Stimulated activated CD8-positive, alpha-beta memory T cell treated with anti-CD3 and anti-CD28 coated beads, Interleukin-15, amount 100 ng/mL, for 24 hours (primary cell): Measurements from ENCODE around the gene TAPT1.
"Not testable (repeated sequence)": the region's sequence is repeated elsewhere in the genome, so short reads cannot be mapped to it uniquely, and the experiment has no call there.

Source experiments
- DNase-seq: peaks from one replicate; pipeline ENCODE4 v3.0.0-alpha.2; 2020; ENCODE audit warnings: low read depth

TAPT1 gene

DNA sequence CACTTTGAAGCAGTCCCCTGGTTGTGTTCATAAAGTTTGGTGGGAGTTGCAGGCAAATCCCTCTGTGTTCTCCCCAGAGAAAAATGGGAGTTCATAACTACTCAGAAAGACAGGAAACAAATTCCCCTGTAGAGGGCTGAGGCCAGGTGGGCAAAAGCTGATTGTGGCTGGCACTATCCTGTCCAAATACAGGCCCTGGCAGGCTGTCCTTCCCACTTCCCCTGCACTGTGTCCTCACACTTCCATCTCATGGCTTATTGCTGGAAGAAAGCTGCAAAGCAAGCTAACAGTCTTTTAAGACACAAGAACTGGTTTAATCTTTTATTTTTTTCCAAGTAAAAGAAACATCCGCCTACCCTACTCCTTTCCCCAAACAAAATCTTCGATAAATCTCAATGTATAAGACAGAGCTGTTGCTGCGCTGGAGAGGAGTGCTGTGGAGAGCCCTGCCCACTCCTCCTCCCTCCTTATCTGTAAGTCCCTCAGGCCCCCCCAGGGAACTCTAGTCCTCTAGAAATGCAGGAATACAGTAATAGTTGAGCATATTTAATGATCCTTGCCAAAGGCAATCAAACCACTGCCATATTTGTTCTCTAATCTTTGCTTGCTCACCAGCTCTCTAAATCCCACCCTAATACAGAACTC is 14.0 kb downstream of the TAPT1 start:
- no peak for DNase-seq

DNA sequence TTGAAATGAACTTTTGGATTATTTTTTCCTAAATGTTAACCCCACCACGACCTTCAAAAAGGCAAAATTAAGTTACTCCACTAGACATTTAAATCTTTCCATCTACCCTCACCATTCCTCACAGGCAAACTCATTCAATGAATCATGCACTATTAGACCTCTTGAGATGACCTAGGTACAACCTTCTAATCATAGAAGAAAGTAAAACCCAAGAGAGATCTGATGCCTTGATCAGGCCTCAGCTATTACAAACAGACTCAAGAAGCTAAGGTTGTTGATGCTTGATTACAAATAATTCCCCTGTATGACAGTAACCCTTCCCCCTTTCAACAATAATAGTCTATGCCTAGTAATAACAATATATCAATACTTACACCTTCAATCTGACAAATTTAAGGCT is 18.9 kb downstream of the TAPT1 start:
- DNase-seq, result no peak

DNA sequence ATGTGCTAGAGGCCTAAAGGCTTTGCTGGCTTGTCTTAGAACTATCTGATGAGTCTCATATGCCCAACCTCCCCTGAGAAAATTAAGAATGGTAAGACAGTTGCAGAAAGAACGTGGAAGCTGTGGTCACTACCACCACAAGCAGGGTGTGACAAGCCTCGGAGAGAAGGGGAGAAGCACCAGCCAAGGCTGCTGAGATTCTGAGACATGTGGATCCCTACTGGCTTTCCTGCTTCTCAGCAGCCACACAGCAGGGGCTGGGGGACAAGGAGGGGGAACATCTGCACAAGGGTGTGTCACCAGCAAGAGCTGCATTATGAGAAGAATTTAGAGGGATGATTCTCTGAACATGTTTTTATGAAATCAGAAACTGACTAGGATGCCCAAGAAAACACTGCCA is 19.4 kb downstream of the TAPT1 start:
- DNase-seq, result no peak

DNA sequence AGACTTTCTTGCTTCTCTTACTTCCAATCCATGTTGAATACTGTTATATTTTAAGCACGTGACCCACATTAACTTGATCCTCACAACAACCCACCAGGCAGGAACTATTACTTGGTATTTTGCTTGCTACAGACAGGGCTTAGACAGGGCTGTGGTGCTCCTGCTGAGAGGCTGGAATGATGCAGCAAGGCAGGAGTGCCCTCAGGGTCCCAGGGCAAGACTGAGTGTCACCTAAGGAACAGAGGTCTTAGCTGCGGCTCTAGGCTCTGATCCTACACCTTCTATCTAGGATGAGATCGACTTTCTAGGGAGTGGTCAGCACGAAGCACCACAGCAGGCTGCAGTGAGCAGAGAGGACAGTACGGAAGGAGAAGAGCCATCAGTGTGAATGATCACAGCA is 20.0 kb downstream of the TAPT1 start:
- no peak for DNase-seq

DNA sequence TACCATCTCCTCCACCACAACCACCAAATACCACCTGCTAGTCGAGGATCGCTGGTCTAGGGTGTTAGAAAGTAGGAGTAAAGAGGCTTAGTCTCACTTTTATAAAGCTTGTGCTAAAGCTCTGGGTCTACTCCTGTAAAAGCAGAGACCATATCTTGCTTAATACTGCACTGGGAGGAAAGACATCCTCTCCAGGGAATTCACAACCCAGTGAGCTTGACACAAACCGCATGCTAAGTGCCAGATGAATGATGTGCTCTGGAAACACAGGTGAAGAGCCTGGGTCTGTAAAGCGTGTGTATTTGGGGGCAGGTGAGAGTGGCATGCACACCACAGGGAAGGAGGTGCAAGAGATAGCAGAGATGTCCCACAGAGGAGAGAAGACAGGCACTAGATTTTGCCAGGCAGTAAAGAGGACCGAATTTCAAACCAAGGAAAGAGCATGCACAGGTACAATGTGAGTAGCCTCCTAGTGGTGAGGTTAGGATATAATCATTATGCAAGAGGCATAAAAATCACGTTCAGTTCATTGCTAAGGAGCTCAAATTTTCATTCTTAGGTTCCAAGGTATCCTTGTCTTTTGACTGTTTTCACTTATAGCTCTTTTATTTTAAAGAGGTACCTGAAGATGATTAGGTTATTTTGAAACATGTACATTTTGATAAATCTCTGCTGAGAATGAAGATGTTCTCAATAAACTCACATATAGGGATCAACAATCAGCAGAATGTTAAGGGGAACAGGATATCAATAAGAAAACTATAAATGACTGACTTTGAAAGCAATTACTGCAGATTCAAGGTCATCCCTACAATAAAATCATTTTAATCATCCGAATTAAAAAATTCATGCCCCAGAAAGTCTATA is 20.7 kb downstream of the TAPT1 start:
- DNase-seq, result no peak

DNA sequence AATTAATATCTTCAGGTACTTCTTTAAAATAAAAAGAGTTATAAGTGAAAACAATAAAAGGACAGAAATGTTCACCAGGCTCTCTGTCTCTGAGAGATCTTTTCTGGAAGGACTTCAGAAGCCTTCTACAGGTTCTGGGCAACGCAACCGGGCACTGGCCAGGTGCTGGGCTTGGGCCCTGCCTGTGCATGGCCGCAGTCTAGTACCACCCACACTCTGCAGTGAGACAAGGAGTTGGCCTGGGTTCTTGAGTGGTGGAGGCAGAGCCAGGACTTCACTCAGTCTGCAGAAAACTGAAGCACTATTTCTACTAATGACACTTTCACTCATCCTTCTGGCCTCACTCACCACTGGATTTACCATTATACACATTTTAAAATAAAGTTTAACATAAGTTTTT is 21.8 kb downstream of the TAPT1 start:
- no peak for DNase-seq

DNA sequence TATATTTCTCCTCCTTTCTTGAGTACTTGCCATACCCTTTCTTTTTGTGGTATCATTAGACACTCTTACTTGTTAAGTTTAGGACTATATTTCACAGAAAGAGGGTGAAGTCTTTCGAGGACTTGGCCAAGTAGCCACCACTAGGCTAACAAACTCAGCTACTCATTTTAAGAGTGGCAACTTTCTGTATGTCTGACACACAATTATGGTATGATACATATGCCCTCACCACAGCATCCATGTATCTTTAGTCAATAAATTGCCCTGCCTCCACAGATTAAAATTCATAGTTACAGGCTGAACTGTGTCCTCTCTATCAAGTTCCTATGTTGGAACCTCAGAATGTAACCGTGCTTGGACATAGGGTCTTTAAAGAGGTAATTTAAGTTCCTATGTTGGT is 23.2 kb downstream of the TAPT1 start:
- DNase-seq, result no peak

DNA sequence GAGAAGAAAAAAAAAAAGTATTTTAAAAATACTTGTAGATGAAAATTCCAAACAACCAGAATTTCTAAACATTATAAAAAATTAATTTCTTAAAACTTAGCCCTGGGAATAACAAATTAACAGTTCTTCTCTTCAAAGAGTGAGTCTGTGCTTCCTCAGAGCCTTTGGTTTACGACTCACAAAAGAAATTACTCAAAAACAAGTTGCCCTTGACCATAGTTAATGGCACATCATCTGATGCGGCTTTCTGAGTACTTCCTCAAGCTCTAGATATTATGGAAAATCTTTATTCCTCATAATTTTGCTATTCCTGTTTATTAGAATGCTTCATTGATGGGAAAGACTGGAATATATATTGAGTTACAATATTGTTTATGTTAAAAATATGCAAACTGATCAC is 23.7 kb downstream of the TAPT1 start:
- no peak for DNase-seq

DNA sequence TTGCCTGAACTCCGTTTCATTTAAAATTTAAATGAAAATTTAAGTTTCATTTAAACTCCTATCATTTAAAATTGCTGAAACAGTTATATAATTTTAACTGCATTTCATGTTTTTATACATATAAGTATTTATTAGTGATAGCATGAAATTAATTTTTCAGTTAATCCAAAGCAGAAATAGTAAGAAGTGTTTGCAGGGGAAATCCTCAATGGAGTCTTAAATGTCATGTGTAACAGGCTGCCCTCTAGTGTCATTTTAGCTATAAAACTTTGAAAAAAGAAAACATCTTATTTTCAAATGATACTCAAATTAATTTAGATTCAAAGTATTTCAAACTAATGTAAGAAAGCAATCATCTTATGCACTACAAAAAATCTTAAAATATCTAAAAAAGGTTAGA is 27.2 kb downstream of the TAPT1 start:
- DNase-seq, result no peak

DNA sequence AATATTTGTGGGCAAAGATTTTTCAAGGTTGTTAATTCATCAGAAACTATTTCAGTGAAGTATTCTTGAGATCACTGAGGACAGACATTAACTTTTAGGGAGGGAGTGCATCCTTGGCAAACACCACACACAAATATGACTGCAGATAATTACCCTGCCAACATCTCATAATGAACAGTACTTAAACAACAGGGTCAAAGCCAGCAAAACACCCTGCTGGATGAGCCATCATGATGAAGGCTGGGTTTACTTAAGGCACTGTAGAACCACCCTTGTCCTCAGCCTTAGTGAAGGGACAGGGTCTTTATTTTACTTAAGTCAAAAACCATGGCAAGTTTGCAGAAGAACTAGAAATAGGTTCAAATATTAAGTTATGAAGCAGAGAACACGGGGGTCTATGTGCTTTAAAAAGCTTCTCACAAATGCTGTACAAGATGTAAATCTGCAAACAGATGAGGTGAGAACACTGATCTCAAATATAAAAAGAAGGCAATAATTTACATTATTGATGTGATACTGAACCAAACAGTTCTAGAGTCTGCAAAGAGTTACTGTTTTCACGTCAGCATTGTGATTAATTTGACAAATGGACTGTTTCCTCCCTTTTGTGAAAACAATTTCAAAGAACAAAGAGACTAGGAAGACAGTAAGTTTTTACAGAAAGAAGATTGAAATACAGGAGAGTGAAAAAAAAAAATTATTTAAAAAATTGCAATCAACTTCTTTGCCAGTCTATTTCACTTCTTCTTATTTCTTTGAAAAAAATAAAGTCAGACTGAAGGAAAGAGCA is 28.2 kb downstream of the TAPT1 start:
- DNase-seq, result no peak

DNA sequence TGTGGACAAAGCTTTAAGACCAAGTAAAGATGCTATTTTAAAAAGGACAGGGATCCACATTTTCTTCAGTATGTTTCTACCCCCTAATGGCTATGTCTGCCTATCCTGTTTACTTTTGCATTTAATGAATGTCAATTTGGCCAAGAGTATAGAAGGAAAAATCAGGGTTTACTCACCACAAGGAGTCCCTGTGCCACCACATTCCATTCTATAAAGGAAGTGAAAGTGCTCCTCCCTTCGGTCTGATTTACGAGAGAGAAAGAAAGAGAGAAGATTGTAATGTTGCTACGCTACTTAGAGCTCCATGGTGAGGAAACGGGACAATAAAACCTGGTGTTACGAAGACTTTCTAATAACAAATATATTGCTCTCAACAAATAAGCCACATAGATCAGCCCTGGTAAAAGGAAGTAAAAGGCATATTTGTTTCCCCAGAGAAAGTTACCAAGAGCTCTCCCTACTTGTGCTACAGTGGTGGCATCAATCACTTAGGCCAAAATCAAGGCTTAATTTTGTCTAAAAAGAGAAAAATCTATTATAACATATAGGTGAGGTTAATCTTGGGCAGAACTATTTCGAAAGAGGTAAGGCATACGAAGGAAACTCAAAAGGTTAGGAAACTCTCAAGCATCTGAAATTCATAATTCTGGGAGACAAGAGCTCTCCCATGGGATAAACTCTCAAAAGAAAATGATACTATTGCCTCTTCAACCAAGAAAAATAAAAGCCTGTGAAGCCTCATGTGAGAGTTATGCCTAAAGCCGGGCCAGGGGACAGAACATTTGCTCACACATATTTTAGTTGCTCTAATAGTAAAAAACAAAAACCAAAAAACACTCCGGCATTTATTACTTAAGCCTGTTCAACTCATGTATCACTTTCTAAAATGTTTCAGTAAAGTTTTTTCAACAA is 29.5 kb downstream of the TAPT1 start:
- DNase-seq, result no peak

DNA sequence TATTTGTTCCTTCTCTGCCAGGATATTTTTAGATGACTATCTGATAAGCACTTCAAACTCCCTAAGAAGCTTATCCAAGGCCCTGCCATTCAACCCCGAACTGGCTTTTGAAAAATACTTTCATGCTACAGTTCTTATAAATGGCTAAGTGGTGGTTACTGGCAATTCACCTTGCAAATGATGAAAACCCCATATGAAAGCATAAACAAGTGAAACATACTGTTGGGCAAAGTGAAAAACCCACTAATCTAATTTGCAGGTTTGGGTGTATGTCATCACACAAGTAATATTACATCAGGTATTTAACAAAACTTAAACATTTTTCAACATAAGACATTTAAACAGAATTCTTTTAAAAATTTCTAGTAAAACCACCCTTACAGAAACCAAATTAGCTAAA is 31.1 kb downstream of the TAPT1 start:
- DNase-seq, result no peak

DNA sequence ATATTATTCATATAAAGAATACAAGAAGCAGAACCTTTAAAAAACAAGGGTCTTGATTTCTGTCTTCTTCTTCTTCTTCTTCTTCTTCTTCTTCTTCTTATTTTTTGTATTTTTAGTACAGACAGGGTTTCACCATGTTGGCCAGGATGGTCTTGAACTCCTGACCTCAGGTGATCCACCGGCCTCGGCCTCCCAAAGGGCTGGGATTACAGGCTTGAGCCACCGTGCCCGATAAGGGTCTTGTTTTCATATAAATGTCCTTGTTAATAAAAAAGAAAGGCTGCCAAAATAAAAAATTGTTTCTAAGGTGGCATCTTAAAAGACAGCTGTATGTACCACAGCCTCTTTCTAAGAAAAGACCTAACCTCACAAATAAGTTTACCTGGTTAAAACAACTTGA is 31.5 kb downstream of the TAPT1 start:
- not testable (repeated sequence) for DNase-seq

DNA sequence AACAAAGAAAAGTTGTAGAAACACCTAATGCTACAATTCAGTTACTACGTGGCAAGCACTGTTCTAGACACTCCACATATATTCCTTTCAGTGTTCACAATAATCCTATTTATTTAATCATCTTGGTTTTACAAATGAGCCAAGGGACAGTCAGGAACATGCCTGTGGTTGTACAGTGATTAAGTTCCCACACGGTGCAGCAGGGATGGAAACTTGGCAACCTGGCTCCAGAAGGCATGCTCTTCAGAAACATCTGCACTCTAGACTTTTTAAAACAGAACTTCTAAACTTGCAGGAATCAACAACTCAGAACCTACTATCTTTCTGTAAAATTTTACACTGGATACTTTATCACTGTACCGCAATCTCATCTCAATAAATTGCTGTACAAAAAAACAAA is 32.1 kb downstream of the TAPT1 start:
- no peak for DNase-seq

DNA sequence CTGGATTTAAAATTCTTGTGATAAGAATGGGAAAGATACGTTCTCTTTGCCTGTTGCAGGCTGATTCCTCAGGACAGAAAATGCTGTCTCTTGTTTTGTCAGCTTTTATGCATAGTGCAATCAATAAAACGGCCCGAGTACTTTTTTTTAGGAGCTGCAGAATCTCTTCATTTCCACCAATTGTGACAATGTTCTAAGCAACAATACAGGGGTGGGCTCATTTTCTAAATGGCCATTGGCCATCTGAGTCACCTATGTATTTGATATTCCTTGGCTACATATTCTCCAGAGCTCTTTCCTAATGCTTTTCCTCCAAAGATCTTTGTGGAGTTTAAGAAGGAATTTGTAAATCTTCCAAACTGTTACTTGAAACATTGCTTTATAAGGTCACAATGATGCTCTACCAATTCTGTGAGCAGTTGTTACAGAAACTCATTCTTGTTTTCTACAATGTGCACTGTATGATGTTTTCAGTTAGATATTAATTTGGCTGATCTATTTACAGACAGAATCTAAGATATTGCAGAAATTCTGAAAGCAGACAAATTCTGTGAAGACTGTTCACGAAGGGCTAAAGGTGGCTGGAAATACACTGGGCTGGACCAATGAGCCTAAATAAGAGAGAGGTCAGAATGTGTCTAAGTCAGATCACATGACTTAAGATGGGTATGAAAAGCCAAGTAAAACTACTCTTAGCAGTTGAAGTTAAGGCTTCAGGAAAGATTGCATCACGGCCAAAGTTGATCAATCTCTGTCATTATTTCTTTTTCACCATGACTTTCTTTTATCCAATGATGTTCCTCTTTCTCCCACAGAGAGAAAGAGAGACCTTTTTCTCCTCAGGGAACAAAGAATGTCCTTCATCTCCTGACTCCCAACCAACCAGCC is 33.4 kb downstream of the TAPT1 start:
- no peak for DNase-seq

DNA sequence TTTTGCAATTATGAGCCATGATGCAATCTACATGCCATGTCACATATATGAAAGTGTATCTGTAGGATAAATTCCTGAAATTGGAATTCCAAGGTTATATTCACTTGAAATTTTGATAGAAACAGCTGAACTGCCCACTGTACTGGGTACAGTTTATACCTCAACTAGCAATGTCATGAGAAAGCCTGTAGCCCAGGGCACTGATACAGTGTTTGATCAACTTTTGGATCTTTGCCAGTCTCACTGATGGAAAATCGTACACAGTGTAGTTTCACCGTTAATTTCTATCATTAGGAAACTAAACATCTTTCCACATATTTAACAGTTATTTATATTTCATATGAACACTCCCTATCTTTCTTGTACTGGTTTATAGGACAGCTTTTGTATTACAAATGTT is 34.2 kb downstream of the TAPT1 start:
- no peak for DNase-seq

DNA sequence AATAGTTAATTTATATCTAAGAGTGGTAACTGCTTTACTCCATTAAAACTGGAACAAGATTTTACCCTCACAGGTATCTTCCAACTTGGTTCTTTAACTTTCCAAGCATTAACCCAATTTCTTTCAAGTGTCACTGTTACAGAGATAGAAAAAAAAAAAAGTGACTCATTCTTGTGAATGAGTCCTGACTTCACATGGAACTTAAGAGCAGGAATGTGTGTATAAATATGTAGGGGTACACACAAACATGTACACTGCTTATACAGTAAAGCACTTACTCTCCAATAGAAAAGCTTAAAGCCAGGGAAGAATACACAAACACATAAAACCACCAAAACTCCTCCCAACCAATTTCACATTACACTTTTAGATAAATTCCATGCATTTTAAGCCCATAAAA is 38.8 kb downstream of the TAPT1 start:
- no peak for DNase-seq

DNA sequence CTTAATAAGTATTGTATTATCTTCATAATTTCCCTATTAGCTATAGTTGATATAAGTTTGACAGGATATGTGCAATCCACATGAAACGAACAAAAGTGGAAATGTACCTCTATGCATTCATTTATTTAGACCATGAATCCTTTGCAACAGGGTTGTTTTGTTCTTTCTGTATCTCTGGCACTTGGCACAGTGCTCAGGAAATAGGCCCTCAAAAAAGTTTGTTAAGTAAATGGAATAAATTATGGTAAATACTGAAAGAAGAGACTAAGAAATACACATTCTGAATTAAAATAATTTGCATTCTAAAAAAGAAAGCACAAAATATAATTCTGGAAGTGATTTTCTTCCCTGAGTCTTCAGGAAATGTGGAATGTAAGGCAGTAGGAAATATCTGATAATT is 39.3 kb downstream of the TAPT1 start:
- DNase-seq, result no peak

DNA sequence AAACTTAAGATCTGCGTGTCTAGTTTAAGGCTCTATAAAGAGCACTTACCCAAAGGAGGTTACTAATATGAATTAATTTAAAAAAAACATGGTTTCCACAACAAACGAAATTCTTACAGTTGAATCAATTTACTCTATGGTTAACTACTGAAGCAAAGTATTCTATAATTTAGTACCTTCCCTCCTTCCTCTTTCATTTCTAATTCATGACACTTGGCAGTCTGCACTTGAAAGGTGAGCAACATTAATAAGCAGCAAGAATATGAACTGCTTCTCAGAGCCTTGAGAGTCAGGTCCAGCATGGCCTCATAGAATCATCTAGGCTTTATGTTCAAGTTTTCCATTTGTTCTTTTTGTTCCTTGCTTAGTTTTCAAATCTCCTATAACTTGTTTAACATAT is 42.7 kb downstream of the TAPT1 start:
- DNase-seq, result no peak

DNA sequence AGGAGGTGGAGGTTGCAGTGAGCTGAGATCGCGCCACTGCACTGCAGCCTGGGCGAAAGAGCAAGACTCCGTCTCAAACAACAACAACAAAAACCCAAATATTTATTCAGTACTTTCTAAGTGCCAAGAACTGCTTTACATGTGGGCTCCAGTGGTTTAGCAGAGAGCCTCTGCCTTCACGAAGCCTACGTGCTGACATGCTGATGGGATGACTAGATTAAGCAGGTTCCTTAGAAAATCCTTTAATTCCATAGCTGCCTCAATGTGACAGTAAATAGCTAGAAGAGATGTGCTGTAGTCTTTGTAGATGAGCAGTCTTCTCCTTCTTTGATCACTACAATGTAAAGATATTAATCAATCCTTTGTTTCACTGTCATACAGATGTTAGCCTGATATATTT is 49.6 kb downstream of the TAPT1 start:
- DNase-seq, result no peak

DNA sequence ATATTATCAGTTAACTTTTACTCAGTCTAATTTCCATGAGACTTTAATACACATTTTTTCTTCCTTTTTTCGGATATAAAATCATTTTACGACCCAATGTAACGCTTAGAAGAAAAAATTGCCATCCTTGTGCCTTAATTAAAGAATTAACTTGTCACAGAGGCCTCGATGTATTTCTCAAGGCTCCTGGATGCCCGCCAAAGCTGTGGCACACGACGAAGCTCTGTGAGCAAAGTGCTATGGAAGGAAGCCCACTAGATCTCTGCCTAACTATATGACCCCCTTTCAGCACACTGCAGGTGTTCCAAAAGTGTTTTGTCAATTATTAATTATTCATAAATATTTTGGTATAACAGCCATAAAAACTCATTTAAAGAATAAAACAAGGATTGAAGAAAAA is 54.4 kb downstream of the TAPT1 start:
- DNase-seq, result no peak
